Endothelial cell of umbilical vein (primary cell): Measurements from ENCODE around the gene SORCS2. TPM values are rescaled to one million over a fixed set of nuclear protein-coding genes. Genes with fewer than 3 reads are reported as not detected.

Experiments
- BruUV-seq: library from RNA; stranded (reverse); fragments of 400-500 nt; replicated peaks from 2 replicates; lab custom pipeline; 2021; lab: Mats Ljungman, UMichigan
- CTCF ChIA-PET: fragments of 300-600, 350-600 bp; sonication (Branson Sonifier 250); formaldehyde crosslinking; loops from one replicate; lab custom pipeline; 2021; ENCODE audit warnings: antibody characterized with exemption, inconsistent platforms; lab: Charles Lee
- POLR2A ChIA-PET: fragments of 300-600, 350-600 bp; sonication (Branson Sonifier 250); formaldehyde crosslinking; loops from one replicate; lab custom pipeline; 2021; ENCODE audit warnings: antibody characterized with exemption, inconsistent platforms; lab: Charles Lee
- DNase-seq: peaks from one replicate; pipeline ENCODE4 v3.0.0-alpha.2; 2011; ENCODE audit warnings: low read depth, low spot score
- FAIRE-seq: peaks from 2 replicates; lab custom pipeline; 2011; peaks lifted over from hg19 to GRCh38; lab: Jason Lieb, UNC
- H2AFZ ChIP-seq: 2 replicates; pipeline ENCODE4 v1.6.0; 2012; ENCODE audit warnings: low read depth, low read length, control low read depth, inconsistent platforms
- H3K27ac ChIP-seq: 2 replicates; pipeline ENCODE4 v1.5.1; 2011; ENCODE audit warnings: low read depth, mild to moderate bottlenecking, control low read depth, low read length, moderate library complexity; ENCODE audit not compliant: insufficient read depth
- H3K27me3 ChIP-seq, 2 experiments: 2 replicates each; pipeline versions ENCODE4 v1.6.0 to v1.6.1; 2011; ENCODE audit warnings: low read length in 2 of 2, mixed read lengths in 1 of 2; ENCODE audit not compliant: control insufficient read depth in 2 of 2, insufficient read depth in 2 of 2
- H3K36me3 ChIP-seq, 2 experiments: 2 replicates in 1 of 2; 3 replicates in 1 of 2; pipeline ENCODE4 v1.5.1; 2011; ENCODE audit warnings: low read length in 2 of 2, mild to moderate bottlenecking in 1 of 2, moderate library complexity in 1 of 2; ENCODE audit not compliant: control insufficient read depth in 2 of 2, insufficient read depth in 2 of 2; ENCODE audit errors: extremely low read depth in 1 of 2
- H3K4me1 ChIP-seq: 3 replicates; pipeline ENCODE4 v1.5.1; 2011; ENCODE audit warnings: mild to moderate bottlenecking, low read length; ENCODE audit not compliant: control insufficient read depth, insufficient read depth; ENCODE audit errors: extremely low read depth
- H3K4me2 ChIP-seq: 2 replicates; pipeline ENCODE4 v1.6.1; 2011; ENCODE audit warnings: low read length, control low read depth, mixed read lengths; ENCODE audit not compliant: insufficient read depth
- H3K4me3 ChIP-seq, 3 experiments: fragments of 200-600 bp in 1 of 3; sonication (generic), shearing (Covaris generic) in 1 of 3; replicated peaks in 1 of 3; 2 replicates each; pipeline ENCODE4 v1.5.1; 2011 to 2016; ENCODE audit warnings: control low read depth in 3 of 3, low read length in 3 of 3, mild to moderate bottlenecking in 2 of 3, inconsistent platforms in 1 of 3, low read depth in 1 of 3, moderate library complexity in 1 of 3; ENCODE audit not compliant: insufficient read depth in 1 of 3
- H3K79me2 ChIP-seq: 2 replicates; pipeline ENCODE4 v1.6.0; 2012; ENCODE audit warnings: low read length, inconsistent platforms; ENCODE audit not compliant: control insufficient read depth, insufficient read depth
- H3K9ac ChIP-seq: replicated peaks from 2 replicates; pipeline ENCODE3; 2011; ENCODE audit warnings: low read length, control low read depth; ENCODE audit not compliant: insufficient read depth; ENCODE audit errors: extremely low read depth
- H3K9me1 ChIP-seq: replicated peaks from 3 replicates; pipeline ENCODE4 v1.6.0; 2011; ENCODE audit warnings: mild to moderate bottlenecking, low read length; ENCODE audit not compliant: control insufficient read depth, insufficient read depth; ENCODE audit errors: extremely low read depth
- H3K9me3 ChIP-seq: replicated peaks from 2 replicates; pipeline ENCODE4 v1.5.1; 2012; ENCODE audit warnings: low read length, inconsistent platforms; ENCODE audit not compliant: control insufficient read depth, insufficient read depth
- H4K20me1 ChIP-seq: replicated peaks from 2 replicates; pipeline ENCODE3; 2011; ENCODE audit warnings: mild to moderate bottlenecking, low read length; ENCODE audit not compliant: control insufficient read depth, insufficient read depth; ENCODE audit errors: extremely low read depth
- CTCF ChIP-seq, 2 donors: IDR thresholded peaks; 1 replicate in 1 of 2; 2 replicates in 1 of 2; pipeline ENCODE4 v1.5.1; 2011; ENCODE audit warnings: low read length in 2 of 2, mild to moderate bottlenecking in 2 of 2, moderate library complexity in 2 of 2, control low read depth in 1 of 2, inconsistent platforms in 1 of 2, low read depth in 1 of 2; ENCODE audit not compliant: insufficient read depth in 1 of 2; ENCODE audit errors: extremely low read depth in 1 of 2
- EZH2 ChIP-seq: IDR thresholded peaks from 2 replicates; pipeline ENCODE4 v1.6.1; 2012; ENCODE audit warnings: borderline replicate concordance, low read depth, mild to moderate bottlenecking, moderate library complexity, low read length, inconsistent platforms; ENCODE audit not compliant: severe bottlenecking
- FOS ChIP-seq: IDR thresholded peaks from 2 replicates; pipeline ENCODE4 v1.6.1; 2011; ENCODE audit warnings: mild to moderate bottlenecking, low read length, moderate library complexity, borderline replicate concordance; ENCODE audit not compliant: insufficient read depth
- GATA2 ChIP-seq: IDR thresholded peaks from 2 replicates; pipeline ENCODE4 v1.7.0; 2011; ENCODE audit warnings: low read depth, mild to moderate bottlenecking, moderate library complexity, mixed read lengths, low read length; ENCODE audit not compliant: insufficient read length, insufficient read depth
- JUN ChIP-seq: IDR thresholded peaks from 2 replicates; pipeline ENCODE4 v1.6.1; 2011; ENCODE audit warnings: borderline replicate concordance, low read depth; ENCODE audit not compliant: insufficient read length, insufficient read depth
- MAX ChIP-seq: IDR thresholded peaks from 2 replicates; pipeline ENCODE4 v1.6.1; 2011; ENCODE audit not compliant: insufficient read depth, insufficient read length
- MYC ChIP-seq: IDR thresholded peaks from one replicate; pipeline ENCODE4 v1.6.1; 2011; ENCODE audit warnings: mild to moderate bottlenecking, low read depth, low read length
- POLR2A ChIP-seq: IDR thresholded peaks from 2 replicates; pipeline ENCODE4 v1.6.1; 2012; ENCODE audit warnings: low read depth, mild to moderate bottlenecking, control low read depth, low read length
- POLR2AphosphoS5 ChIP-seq: IDR thresholded peaks from 2 replicates; pipeline ENCODE4 v1.6.1; 2012; ENCODE audit warnings: low read depth, mild to moderate bottlenecking, control low read depth, low read length, moderate library complexity; ENCODE audit not compliant: insufficient read depth
- dilution Hi-C: fragments of 300-500 bp; cut with MboI; formaldehyde crosslinking; loops from one replicate; pipeline ENCODE4 v1.15.0; 2019; ENCODE audit warnings: low sequenced_read_pairs; ENCODE audit not compliant: extremely low pct_ligation_motif_present
- intact Hi-C: fragments of 100-400 bp; cut with micrococcal nuclease; formaldehyde crosslinking; loops from one replicate; pipeline ENCODE4 v1.10.0; 2022
- polyA plus RNA-seq, 4 experiments: library from polyadenylated mRNA; depleted of rRNA in 3 of 4; stranded (reverse) in 3 of 4; unstranded in 1 of 4; fragments of >200 nt; gene quantifications; 2 replicates each; pipeline versions ENCODE4 v1.2.1 to v1.2.3, GENCODE V29; 2011 to 2012; ENCODE audit warnings: missing spikeins in 1 of 4
- total RNA-seq: library from RNA; stranded (reverse); gene quantifications from 2 replicates; pipeline ENCODE4 v1.2.3, GENCODE V29; 2021

Gene SORCS2
- total and polyA plus RNA-seq, 2 donors (not counting 3 experiments of a cell fraction or from before 2014, with no cell fraction given) = not detected

GRCh38 chr4:7340553-7341433 is 148.5 kb downstream of the SORCS2 start:
- FAIRE-seq = no peak
- H3K79me2 ChIP-seq = no peaks in the 10 kb centered on the region
- H4K20me1 ChIP-seq = no peaks in the 10 kb centered on the region
- H3K9ac ChIP-seq = no peak overlapping the region
- TF ChIP-seq POLR2A (no peak), JUN (no peak), POLR2AphosphoS5 (no peak), CTCF (IDR thresholded peaks at IDR 0.05; ENCODE audit: extremely low read depth in 1 of 2, insufficient read depth in 1 of 2, low read depth in 1 of 2, low read length in 2 of 2) (no peak), FOS (no peak), EZH2 (no peak), GATA2 (no peak), MAX (no peak), MYC (no peak)
- H3K4me1 ChIP-seq = no peaks in the 10 kb centered on the region
- dilution Hi-C loops (no loop called here), intact Hi-C loops (no loop called here)
- ChIA-PET POLR2A (no interaction called here), CTCF (interaction anchor here (1.2 kb wide), 1 partner anchor 15 kb away, joined by 3 read pairs; no protein-coding TSS in a partner anchor)
- no peaks in the 10 kb centered on the region for H3K27me3 ChIP-seq
- no TSS peak for BruUV-seq
- no peaks in the 10 kb centered on the region for H3K36me3 ChIP-seq
- no peak for DNase-seq
- no peak overlapping the region for H3K4me2 ChIP-seq
- no peak overlapping the region for H3K4me3 ChIP-seq
- H3K9me3 ChIP-seq = no peaks in the 10 kb centered on the region
- no peak overlapping the region for H3K27ac ChIP-seq
- H3K9me1 ChIP-seq = no peaks in the 10 kb centered on the region
- H2AFZ ChIP-seq = no peak overlapping the region
